Prostate gland (tissue), 2 donors: Measurements from ENCODE around the gene FCN3. TPM values are rescaled to one million over a fixed set of nuclear protein-coding genes. Genes with fewer than 3 reads are reported as not detected.

Source experiments
- DNase-seq: peaks from one replicate; pipeline ENCODE4 v3.0.0-alpha.2; 2019; ENCODE audit warnings: low spot score
- H3K27ac ChIP-seq, 2 donors: fragments of 200-600 bp; sonication (generic); 2 replicates each; pipeline ENCODE4 v1.5.1; 2017 to 2019
- H3K27me3 ChIP-seq: fragments of 200-600 bp; sonication (generic); replicated peaks from 2 replicates; pipeline ENCODE4 v1.5.1; 2019; ENCODE audit not compliant: insufficient read depth
- H3K36me3 ChIP-seq, 2 donors: fragments of 200-600 bp; sonication (generic); 1 replicate in 1 of 2; 2 replicates in 1 of 2; pipeline versions ENCODE4 v1.5.1 to v1.8.1; 2017 to 2019
- H3K4me1 ChIP-seq: fragments of 200-600 bp; sonication (generic); replicated peaks from 2 replicates; pipeline ENCODE4 v1.5.1; 2019
- H3K4me3 ChIP-seq, 2 donors: fragments of 200-600 bp; sonication (generic); 2 replicates each; pipeline ENCODE4 v1.5.1; 2017 to 2019
- H3K9me3 ChIP-seq: fragments of 200-600 bp; sonication (generic); 2 replicates; pipeline ENCODE4 v1.5.1; 2017
- POLR2A ChIP-seq: fragments of 450-650 bp; IDR thresholded peaks from one replicate; pipeline ENCODE4 v1.6.1; 2016; ENCODE audit warnings: antibody characterized with exemption, mild to moderate bottlenecking
- POLR2AphosphoS5 ChIP-seq: sonication (generic); formaldehyde crosslinking; IDR thresholded peaks from one replicate; pipeline ENCODE4 v1.6.1; 2017; ENCODE audit warnings: antibody characterized with exemption
- WGBS: methylation state at CpG from one replicate; pipeline ENCODE4 v1.1.5; 2018; 5-methylcytosine and 5-hydroxymethylcytosine counted together
- intact Hi-C: fragments of 100-400 bp; cut with DNase I; formaldehyde crosslinking; loops from one replicate; pipeline ENCODE4 v1.14.2; 2022
- total RNA-seq, 2 donors: library from RNA; depleted of rRNA; stranded (reverse); fragments of >200 nt; gene quantifications; one replicate each; pipeline ENCODE4 v1.1.0, GENCODE V29; 2016
- TF ChIP-seq, protein P1 (sequence below), 4 experiments: fragments of 200-600 bp in 2 of 4; fragments of 450-650 bp in 2 of 4; sonication (generic) in 2 of 4; IDR thresholded peaks; 1 replicate in 3 of 4; 2 replicates in 1 of 4; pipeline ENCODE4 v1.5.1; 2016 to 2019; ENCODE audit warnings: antibody characterized with exemption in 4 of 4, mild to moderate bottlenecking in 2 of 4, moderate library complexity in 2 of 4

FCN3 gene
- total RNA-seq, 2 donors from 2014 or later: 0.82 to 15.6 TPM

DNA sequence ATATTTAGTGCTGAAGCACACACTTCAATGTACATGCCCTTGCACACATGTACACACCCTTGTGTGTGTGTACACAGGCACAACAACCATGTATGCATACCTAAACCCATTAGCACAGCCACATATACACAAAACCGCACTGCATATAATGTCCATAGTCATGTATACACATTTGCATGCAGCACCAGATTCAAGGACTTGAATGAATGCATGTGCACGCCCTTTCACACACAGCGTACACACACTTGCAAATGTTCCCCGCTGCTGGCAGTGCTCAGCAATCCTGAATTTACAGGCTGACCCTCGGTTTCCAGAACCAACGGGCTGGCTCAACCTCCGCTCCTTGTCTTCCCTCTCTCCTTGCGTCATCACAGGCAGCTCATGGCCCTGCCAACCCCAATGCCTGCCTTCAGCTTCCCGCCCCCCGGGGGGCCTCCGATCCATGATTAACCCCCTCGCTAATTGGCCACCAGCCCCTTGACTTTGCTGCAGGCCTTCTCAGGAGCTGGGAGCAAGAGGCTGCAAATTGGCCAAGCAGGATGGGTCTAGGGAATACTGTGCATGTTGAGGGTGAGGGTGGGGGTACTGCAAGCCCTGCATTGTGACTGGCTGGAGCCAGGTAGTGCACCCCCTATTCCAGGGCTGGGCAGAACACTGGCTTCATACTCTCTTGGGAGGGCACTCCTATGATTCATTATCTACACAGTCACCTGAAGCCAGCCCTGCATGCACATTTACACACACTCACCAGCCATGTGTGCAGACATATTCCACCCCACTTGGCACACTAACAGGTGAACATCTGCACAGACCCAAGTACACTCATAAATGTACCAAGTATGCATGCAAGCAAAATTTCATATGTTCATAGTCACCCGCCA, 25.7 kb upstream of the FCN3 start:
- H3K9me3 ChIP-seq: no peaks in the 10 kb centered on the region
- no peak overlapping the region for H3K27ac ChIP-seq
- TF ChIP-seq, protein P1, sequence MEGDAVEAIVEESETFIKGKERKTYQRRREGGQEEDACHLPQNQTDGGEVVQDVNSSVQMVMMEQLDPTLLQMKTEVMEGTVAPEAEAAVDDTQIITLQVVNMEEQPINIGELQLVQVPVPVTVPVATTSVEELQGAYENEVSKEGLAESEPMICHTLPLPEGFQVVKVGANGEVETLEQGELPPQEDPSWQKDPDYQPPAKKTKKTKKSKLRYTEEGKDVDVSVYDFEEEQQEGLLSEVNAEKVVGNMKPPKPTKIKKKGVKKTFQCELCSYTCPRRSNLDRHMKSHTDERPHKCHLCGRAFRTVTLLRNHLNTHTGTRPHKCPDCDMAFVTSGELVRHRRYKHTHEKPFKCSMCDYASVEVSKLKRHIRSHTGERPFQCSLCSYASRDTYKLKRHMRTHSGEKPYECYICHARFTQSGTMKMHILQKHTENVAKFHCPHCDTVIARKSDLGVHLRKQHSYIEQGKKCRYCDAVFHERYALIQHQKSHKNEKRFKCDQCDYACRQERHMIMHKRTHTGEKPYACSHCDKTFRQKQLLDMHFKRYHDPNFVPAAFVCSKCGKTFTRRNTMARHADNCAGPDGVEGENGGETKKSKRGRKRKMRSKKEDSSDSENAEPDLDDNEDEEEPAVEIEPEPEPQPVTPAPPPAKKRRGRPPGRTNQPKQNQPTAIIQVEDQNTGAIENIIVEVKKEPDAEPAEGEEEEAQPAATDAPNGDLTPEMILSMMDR (IDR thresholded peaks at IDR 0.05): no peak
- TF ChIP-seq POLR2AphosphoS5 (no peak), POLR2A (no peak)
- peaks cover 32% of the 10 kb centered on the region for H3K4me1 ChIP-seq
- no peaks in the 10 kb centered on the region for H3K36me3 ChIP-seq
- no peak for DNase-seq
- no peak overlapping the region for H3K4me3 ChIP-seq
- H3K27me3 ChIP-seq: no peaks in the 10 kb centered on the region
- intact Hi-C loops: loop anchor here (2.0 to 5.0 kb wide), 2 partner anchors 157 to 204 kb away; partner anchors contain the start of gene AHDC1
- 38% methylated on average over 13 of the region's 13 CpGs for WGBS

DNA sequence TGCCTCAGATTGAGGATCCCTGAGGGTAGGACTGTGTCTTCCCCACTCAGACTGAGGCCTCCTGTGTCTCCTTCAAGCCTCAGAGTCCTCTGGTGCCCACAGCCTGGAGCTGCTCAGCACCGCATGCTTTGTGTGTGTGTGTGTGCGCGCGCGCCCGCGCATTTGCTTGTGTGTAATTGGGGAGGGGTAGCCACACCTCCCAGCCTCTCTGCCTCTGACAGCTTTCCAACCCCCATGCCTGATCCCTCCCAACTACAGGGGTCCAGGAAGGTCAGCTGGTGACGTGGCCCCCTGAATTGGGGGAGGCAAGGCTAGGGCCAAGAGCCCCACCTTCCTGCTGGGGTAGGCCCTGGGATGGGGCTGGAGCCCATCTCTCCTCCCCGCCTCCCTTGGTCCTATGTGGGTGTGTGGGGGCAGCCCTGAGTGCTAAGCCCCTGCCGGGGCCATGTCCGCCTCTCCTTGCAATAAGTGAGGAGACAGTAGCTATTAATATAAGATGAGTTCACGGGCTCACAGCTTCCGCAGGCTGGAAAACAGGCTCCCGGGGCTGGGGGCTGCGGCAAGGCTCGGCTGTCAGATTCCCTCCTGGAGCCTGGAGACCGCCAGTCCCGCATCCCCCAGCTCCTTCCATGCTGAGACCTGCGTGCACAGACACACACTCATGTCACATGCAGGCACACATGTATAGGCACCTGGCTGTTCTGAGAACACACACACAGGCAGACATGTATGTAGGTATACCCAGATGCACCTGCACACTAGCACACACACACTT, 24.8 kb upstream of the FCN3 start:
- no peaks in the 10 kb centered on the region for H3K9me3 ChIP-seq
- H3K36me3 ChIP-seq: no peaks in the 10 kb centered on the region
- intact Hi-C loops: loop anchor here (2.0 to 10.0 kb wide), 3 partner anchors 158 to 355 kb away; partner anchors contain the start of gene AHDC1
- TF ChIP-seq, protein P1 (IDR thresholded peaks at IDR 0.05): no peak
- TF ChIP-seq POLR2AphosphoS5 (no peak), POLR2A (no peak)
- H3K27me3 ChIP-seq: no peaks in the 10 kb centered on the region
- no peak overlapping the region for H3K27ac ChIP-seq
- DNase-seq: no peak
- no peak overlapping the region for H3K4me3 ChIP-seq
- peaks cover 26% of the 10 kb centered on the region for H3K4me1 ChIP-seq
- 48% methylated on average over 19 of the region's 19 CpGs for WGBS

GRCh38 chr1:27398405-27399149, 24.0 kb upstream of the FCN3 start:
- H3K36me3 ChIP-seq: no peaks in the 10 kb centered on the region
- no peak overlapping the region for H3K27ac ChIP-seq
- TF ChIP-seq POLR2A (no peak), POLR2AphosphoS5 (no peak)
- TF ChIP-seq, protein P1 (IDR thresholded peaks at IDR 0.05): no peak
- 75% methylated on average over 4 of the region's 4 CpGs for WGBS
- intact Hi-C loops: loop anchor here (10.0 kb wide), 1 partner anchor 354 kb away; no protein-coding TSS in a partner anchor
- DNase-seq: no peak
- no peak overlapping the region for H3K4me3 ChIP-seq
- H3K4me1 ChIP-seq: peaks cover 24% of the 10 kb centered on the region
- H3K9me3 ChIP-seq: no peaks in the 10 kb centered on the region
- no peaks in the 10 kb centered on the region for H3K27me3 ChIP-seq

GRCh38 chr1:27397749-27398148, 23.1 kb upstream of the FCN3 start:
- no peaks in the 10 kb centered on the region for H3K27me3 ChIP-seq
- H3K4me1 ChIP-seq: peaks cover 19% of the 10 kb centered on the region
- intact Hi-C loops: loop anchor here (10.0 kb wide), 1 partner anchor 353 kb away; no protein-coding TSS in a partner anchor
- H3K9me3 ChIP-seq: no peaks in the 10 kb centered on the region
- DNase-seq: no peak
- TF ChIP-seq POLR2AphosphoS5: no peak
- TF ChIP-seq, protein P1 (IDR thresholded peaks at IDR 0.05): no peak
- TF ChIP-seq POLR2A: no peak
- no peak overlapping the region for H3K27ac ChIP-seq
- H3K36me3 ChIP-seq: no peaks in the 10 kb centered on the region
- H3K4me3 ChIP-seq: no peak overlapping the region
- 69% methylated on average over 7 of the region's 7 CpGs for WGBS
